ENCODE results near the gene CTAGE9. TPM values are rescaled to one million over a fixed set of nuclear protein-coding genes. Genes with fewer than 3 reads are reported as not detected.
A peak's percentile ranks its signal among the peaks of the same experiment; 100 is the strongest.
"Not testable (repeated sequence)": the region's sequence is repeated elsewhere in the genome, so short reads cannot be mapped to it uniquely, and the experiment has no call there.

The CTAGE9 gene
- total RNA-seq, 1 donor from 2014 or later = not detected

- no peak for DNase-seq (ENCODE audit: low read depth in 2 of 2)
These were observed 17.6 kb upstream of the CTAGE9 start for GRCh38 chr6:131728296-131728939.

GRCh38 chr6:131727868-131728267 is 17.1 kb upstream of the CTAGE9 start:
- no peak for DNase-seq (ENCODE audit: low read depth in 2 of 2)

GRCh38 chr6:131727467-131727866 is 16.6 kb upstream of the CTAGE9 start:
- no peak for DNase-seq (ENCODE audit: low read depth in 2 of 2)

GRCh38 chr6:131724114-131724513 is 13.3 kb upstream of the CTAGE9 start:
- no peak for DNase-seq (ENCODE audit: low read depth in 2 of 2)

- no peak for DNase-seq (ENCODE audit: low read depth in 2 of 2)
These were observed 10.3 kb upstream of the CTAGE9 start for GRCh38 chr6:131721161-131721560.

GRCh38 chr6:131717836-131718542 is 7.2 kb upstream of the CTAGE9 start:
- no peak for DNase-seq (ENCODE audit: low read depth in 2 of 2)

GRCh38 chr6:131715567-131715966 is 4.8 kb upstream of the CTAGE9 start:
- not testable (repeated sequence) for DNase-seq (ENCODE audit: low read depth in 2 of 2)

- DNase-seq (ENCODE audit: low read depth in 2 of 2) = not testable (repeated sequence)
These were observed 6.9 kb downstream of the CTAGE9 start for GRCh38 chr6:131703905-131704304.

GRCh38 chr6:131700851-131701250 is 10.0 kb downstream of the CTAGE9 start:
- DNase-seq (ENCODE audit: low read depth in 2 of 2) = not testable (repeated sequence)

- DNase-seq (ENCODE audit: low read depth in 2 of 2) = no peak
These were observed 13.9 kb downstream of the CTAGE9 start for GRCh38 chr6:131696956-131697355.

GRCh38 chr6:131694832-131695426 is 15.9 kb downstream of the CTAGE9 start:
- DNase-seq (ENCODE audit: low read depth in 2 of 2) = peak; percentile 70 to 78

GRCh38 chr6:131693384-131693783 is 17.4 kb downstream of the CTAGE9 start:
- DNase-seq (ENCODE audit: low read depth in 2 of 2) = no peak

- no peak for DNase-seq (ENCODE audit: low read depth in 2 of 2)
These were observed 18.2 kb downstream of the CTAGE9 start for GRCh38 chr6:131692589-131692988.

- DNase-seq (ENCODE audit: low read depth in 2 of 2) = no peak
These were observed 18.8 kb downstream of the CTAGE9 start for GRCh38 chr6:131692031-131692430.

- DNase-seq (ENCODE audit: low read depth in 2 of 2) = no peak
These were observed 22.5 kb downstream of the CTAGE9 start for GRCh38 chr6:131688286-131688685.

- no peak for DNase-seq (ENCODE audit: low read depth in 2 of 2)
These were observed 23.8 kb downstream of the CTAGE9 start for GRCh38 chr6:131687022-131687421.

- no peak for DNase-seq (ENCODE audit: low read depth in 2 of 2)
These were observed 25.5 kb downstream of the CTAGE9 start for GRCh38 chr6:131685266-131685780.

- DNase-seq (ENCODE audit: low read depth in 2 of 2) = no peak
These were observed 27.3 kb downstream of the CTAGE9 start for GRCh38 chr6:131683479-131683878.

- DNase-seq (ENCODE audit: low read depth in 2 of 2) = no peak
These were observed 28.4 kb downstream of the CTAGE9 start for GRCh38 chr6:131682442-131682841.

- DNase-seq (ENCODE audit: low read depth in 2 of 2) = no peak
These were observed 29.2 kb downstream of the CTAGE9 start for GRCh38 chr6:131681585-131681984.

GRCh38 chr6:131680868-131681267 is 29.9 kb downstream of the CTAGE9 start:
- no peak for DNase-seq (ENCODE audit: low read depth in 2 of 2)

- DNase-seq (ENCODE audit: low read depth in 2 of 2) = peak in 1 of 2 donors; percentile 28
These were observed 32.4 kb downstream of the CTAGE9 start for GRCh38 chr6:131678442-131678841.

GRCh38 chr6:131673184-131673583 is 37.6 kb downstream of the CTAGE9 start:
- no peak for DNase-seq (ENCODE audit: low read depth in 2 of 2)
